GM10847 (cell line): ENCODE results near the gene CHRNE.

Experiments used
- POLR2A ChIP-seq: IDR thresholded peaks from 2 replicates; pipeline ENCODE4 v1.6.1; 2011; ENCODE audit not compliant: insufficient read length; ENCODE audit errors: extremely low read depth

CHRNE gene

DNA sequence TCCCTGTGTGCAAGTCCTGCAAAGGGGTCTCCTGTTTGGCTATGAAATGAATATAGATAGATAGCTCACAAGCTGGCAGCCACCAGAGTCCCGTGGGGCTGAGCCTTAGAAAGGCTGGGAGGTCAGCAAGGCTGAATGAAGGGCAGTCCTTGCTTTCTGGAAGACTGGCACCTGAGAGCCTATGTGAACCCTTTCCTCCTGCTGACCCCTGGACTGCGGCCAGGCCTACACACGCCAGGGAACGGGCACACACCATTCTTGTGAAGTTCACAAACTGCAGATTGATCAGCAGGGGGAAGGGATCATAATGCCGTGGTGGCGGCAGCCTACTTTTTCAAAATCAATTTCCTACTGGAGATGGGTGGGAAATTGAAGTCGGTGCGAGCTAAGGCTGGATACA, 4.5 kb downstream of the CHRNE start:
- TF ChIP-seq POLR2A = no peak

GRCh38 chr17:4897785-4898184, 5.1 kb downstream of the CHRNE start:
- no peak for TF ChIP-seq POLR2A

DNA sequence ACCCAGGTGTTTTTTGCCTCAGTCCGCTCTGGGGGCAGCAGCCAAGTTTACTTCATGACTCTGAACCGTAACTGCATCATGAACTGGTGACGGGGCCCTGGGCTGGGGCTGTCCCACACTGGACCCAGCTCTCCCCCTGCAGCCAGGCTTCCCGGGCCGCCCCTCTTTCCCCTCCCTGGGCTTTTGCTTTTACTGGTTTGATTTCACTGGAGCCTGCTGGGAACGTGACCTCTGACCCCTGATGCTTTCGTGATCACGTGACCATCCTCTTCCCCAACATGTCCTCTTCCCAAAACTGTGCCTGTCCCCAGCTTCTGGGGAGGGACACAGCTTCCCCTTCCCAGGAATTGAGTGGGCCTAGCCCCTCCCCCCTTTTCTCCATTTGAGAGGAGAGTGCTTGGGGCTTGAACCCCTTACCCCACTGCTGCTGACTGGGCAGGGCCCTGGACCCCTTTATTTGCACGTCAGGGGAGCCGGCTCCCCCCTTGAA, 5.7 kb downstream of the CHRNE start:
- TF ChIP-seq POLR2A = no peak

GRCh38 chr17:4896332-4897197, 6.3 kb downstream of the CHRNE start:
- no peak for TF ChIP-seq POLR2A

DNA sequence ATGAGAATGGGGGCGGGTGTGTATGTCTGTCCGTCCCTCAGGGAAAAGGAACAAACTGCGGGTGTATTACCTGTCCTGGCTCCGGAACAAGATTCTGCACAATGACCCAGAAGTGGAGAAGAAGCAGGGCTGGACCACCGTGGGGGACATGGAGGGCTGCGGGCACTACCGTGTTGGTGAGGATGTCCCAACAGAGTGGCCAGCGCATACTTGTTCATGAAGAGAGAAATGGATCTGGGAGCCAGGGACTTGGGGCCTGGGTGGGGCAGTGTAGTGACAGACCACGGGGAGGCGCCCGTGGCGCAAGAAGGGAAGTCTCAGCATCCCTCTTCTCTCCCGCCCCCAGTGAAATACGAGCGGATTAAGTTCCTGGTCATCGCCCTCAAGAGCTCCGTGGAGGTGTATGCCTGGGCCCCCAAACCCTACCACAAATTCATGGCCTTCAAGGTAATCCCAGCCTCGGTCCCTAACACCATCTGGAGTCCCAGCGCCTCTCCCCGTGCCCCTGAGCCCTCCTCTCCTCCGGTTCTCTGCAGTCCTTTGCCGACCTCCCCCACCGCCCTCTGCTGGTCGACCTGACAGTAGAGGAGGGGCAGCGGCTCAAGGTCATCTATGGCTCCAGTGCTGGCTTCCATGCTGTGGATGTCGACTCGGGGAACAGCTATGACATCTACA, 7.1 kb downstream of the CHRNE start:
- no peak for TF ChIP-seq POLR2A

DNA sequence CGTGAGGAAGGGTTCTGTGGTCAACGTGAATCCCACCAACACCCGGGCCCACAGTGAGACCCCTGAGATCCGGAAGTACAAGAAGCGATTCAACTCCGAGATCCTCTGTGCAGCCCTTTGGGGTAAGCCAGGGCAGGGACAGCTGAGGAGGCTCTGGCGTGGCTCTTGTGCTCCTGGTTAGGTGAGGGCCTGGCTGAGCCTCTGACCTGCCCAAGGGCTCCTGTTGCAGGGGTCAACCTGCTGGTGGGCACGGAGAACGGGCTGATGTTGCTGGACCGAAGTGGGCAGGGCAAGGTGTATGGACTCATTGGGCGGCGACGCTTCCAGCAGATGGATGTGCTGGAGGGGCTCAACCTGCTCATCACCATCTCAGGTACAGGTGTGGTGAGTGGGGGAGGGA, 7.8 kb downstream of the CHRNE start:
- no peak for TF ChIP-seq POLR2A

DNA sequence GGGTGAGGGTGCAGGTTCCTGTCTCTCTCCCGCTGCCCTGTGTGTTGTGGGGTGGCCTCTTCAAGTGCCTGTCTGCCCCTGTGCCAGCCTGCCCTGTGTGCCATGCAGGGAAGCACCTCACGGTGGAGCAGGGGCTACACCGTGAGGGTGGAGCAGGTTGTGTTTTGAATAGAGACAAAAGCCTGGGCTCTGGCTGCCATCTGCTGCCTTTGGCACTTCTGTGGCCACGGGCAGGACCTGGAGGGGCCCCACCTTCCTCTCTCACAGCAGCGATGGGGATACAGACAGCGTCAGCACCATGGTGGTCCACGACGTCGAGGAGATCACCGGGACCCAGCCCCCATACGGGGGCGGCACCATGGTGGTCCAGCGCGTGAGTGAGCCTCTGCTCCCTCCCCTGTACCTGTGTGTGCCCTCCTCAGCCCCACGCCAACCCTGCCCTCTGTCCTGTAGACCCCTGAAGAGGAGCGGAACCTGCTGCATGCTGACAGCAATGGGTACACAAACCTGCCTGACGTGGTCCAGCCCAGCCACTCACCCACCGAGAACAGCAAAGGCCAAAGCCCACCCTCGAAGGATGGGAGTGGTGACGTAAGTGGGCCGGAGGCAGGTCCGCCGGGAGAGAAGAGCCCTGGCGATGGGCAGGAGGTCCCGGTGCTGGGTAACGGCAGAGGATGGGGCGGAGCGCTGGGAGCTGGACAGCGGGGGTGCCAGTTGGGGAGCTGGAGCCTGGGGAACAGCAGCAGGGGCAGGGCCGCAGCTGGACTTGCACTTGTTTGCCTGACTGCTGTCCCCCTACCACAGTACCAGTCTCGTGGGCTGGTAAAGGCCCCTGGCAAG, 9.0 kb downstream of the CHRNE start:
- TF ChIP-seq POLR2A = no peak

DNA sequence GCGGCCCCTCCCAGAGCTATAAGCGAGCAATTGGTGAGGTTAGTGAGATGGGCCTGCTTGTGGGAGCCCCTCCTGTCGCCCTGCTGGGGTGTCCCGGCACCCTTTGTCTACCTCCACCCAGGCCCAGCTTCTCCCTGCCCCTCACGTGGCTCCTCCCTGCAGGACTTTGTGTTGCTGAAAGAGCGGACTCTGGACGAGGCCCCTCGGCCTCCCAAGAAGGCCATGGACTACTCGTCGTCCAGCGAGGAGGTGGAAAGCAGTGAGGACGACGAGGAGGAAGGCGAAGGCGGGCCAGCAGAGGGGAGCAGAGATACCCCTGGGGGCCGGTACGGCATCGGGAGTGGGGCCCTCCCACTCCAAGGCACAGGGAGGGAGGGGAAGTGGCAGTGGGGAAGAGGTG, 9.6 kb downstream of the CHRNE start:
- no peak for TF ChIP-seq POLR2A

GRCh38 chr17:4892499-4893221, 10.2 kb downstream of the CHRNE start:
- TF ChIP-seq POLR2A = no peak

- TF ChIP-seq POLR2A = no peak
Measured at GRCh38 chr17:4891411-4892410, 11.2 kb downstream of the CHRNE start.

DNA sequence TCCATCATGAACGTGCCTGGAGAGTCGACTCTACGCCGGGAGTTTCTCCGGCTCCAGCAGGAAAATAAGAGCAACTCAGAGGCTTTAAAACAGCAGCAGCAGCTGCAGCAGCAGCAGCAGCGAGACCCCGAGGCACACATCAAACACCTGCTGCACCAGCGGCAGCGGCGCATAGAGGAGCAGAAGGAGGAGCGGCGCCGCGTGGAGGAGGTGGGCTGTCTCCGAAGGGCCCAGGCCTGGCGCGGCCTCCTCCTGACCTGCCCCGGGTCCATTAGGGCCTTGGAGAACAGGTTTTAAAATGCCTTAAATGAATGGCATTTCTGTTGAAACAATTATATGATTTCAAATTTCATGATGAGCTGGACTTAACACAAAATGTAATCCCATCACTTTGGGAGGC, 15.3 kb downstream of the CHRNE start:
- no peak for TF ChIP-seq POLR2A

DNA sequence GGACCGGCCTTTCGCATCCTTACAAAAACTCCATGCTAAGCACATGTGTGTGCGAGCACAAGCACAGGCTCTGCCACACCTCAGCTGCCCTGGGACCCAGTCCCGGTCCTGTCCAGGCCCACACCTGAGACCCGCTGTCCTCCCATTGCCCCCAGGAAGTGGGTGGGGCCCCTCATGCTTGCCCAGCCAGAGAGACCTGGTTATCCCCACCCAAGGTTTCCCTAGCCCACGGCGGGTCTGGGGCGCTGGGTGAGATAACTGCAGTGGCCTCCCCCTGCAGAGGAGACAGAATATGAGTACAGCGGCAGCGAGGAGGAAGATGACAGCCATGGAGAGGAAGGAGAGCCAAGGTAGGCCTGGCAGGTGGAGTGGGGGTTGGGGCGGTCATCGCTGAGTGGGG, 16.1 kb downstream of the CHRNE start:
- TF ChIP-seq POLR2A = no peak

DNA sequence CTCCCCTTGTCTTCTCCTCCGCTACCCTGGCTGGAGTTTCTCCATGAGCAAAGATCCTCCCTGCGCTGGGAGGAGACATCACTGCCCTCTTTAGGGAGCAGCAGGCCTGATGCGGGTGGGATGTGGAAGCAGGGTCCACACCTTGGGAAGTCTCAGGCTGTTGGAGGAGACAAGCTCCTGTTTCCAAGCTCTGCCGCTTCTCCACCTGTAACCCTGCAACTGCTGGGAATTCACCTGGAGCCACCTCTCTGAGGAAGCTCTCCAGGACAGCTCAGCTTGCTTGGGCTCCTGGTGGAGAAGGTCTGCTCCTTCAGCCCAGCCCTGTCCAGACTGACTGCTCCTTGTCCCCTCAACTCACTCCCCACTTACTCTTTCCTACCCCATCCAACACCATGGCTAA, 18.4 kb downstream of the CHRNE start:
- no peak for TF ChIP-seq POLR2A

GRCh38 chr17:4881761-4882555, 20.9 kb downstream of the CHRNE start:
- TF ChIP-seq POLR2A = no peak
